IMR-90 (cell line): ENCODE data around the gene CLTCL1. TPM values are rescaled to one million over a fixed set of nuclear protein-coding genes. Genes with fewer than 3 reads are reported as not detected.

Experiments used
- ATAC-seq: fragments of 200-7000 bp; cut with Tn5 transposase; 2 replicates; pipeline ENCODE4 v1.9.1; 2020; ENCODE audit warnings: low read depth, mild to moderate bottlenecking, moderate library complexity
- BruUV-seq: library from RNA; stranded (reverse); fragments of 400-500 nt; replicated peaks from 2 replicates; lab custom pipeline; 2021; lab: Mats Ljungman, UMichigan
- CTCF ChIA-PET: fragments of 300-600 bp; formaldehyde crosslinking; extraction: SDS; loops from one replicate; lab custom pipeline; 2021; ENCODE audit warnings: antibody characterized with exemption; lab: Yijun Ruan, JAX
- POLR2A ChIA-PET: fragments of 300-600 bp; sonication (Branson Sonifier 250); formaldehyde crosslinking; loops from one replicate; lab custom pipeline; 2022; ENCODE audit warnings: antibody characterized with exemption; ENCODE audit not compliant: unreplicated experiment; lab: Charles Lee
- DNase-seq: peaks from one replicate; pipeline ENCODE4 v3.0.0; 2013
- H2AFZ ChIP-seq: replicated peaks from 2 replicates; pipeline ENCODE3; 2013; ENCODE audit warnings: low read length, mild to moderate bottlenecking; ENCODE audit not compliant: poor library complexity
- H2AK5ac ChIP-seq: 2 replicates; pipeline ENCODE4 v1.6.1; 2013; ENCODE audit warnings: low read depth, low read length, inconsistent platforms
- H2AK9ac ChIP-seq: replicated peaks from 2 replicates; pipeline ENCODE3; 2013; ENCODE audit warnings: mild to moderate bottlenecking, low read depth, low read length, moderate library complexity; ENCODE audit not compliant: poor library complexity
- H2BK120ac ChIP-seq: 2 replicates; pipeline ENCODE4 v1.6.1; 2013; ENCODE audit warnings: low read depth, low read length, inconsistent platforms
- H2BK15ac ChIP-seq: 3 replicates; pipeline ENCODE4 v1.6.1; 2013; ENCODE audit warnings: low read depth, low read length, inconsistent platforms
- H2BK20ac ChIP-seq: 2 replicates; pipeline ENCODE4 v1.6.1; 2013; ENCODE audit warnings: low read depth, mild to moderate bottlenecking, inconsistent platforms, low read length, moderate library complexity
- H2BK5ac ChIP-seq: 2 replicates; pipeline ENCODE4 v1.6.1; 2013; ENCODE audit warnings: mild to moderate bottlenecking, low read depth, low read length, inconsistent platforms; ENCODE audit not compliant: poor library complexity, severe bottlenecking
- H3K14ac ChIP-seq: replicated peaks from 2 replicates; pipeline ENCODE4 v1.6.1; 2013; ENCODE audit warnings: low read depth, low read length, inconsistent platforms
- H3K18ac ChIP-seq: 2 replicates; pipeline ENCODE4 v1.6.1; 2013; ENCODE audit warnings: low read depth, low read length, control low read depth
- H3K23ac ChIP-seq: 2 replicates; pipeline ENCODE4 v1.6.1; 2013; ENCODE audit warnings: low read depth, low read length, inconsistent platforms
- H3K27ac ChIP-seq: 2 replicates; pipeline ENCODE4 v1.5.1; 2013; ENCODE audit warnings: mild to moderate bottlenecking, control low read depth, low read length; ENCODE audit not compliant: insufficient read depth
- H3K27me3 ChIP-seq: 2 replicates; pipeline ENCODE4 v1.6.1; 2013; ENCODE audit warnings: low read length; ENCODE audit not compliant: control insufficient read depth, insufficient read depth
- H3K36me3 ChIP-seq: 2 replicates; pipeline ENCODE4 v1.6.1; 2013; ENCODE audit warnings: low read length, mixed read lengths; ENCODE audit not compliant: control insufficient read depth, insufficient read depth
- H3K4ac ChIP-seq: 2 replicates; pipeline ENCODE4 v1.6.1; 2013; ENCODE audit warnings: low read depth, low read length, inconsistent platforms
- H3K4me1 ChIP-seq: 2 replicates; pipeline ENCODE4 v1.6.1; 2013; ENCODE audit warnings: low read length, mixed read lengths; ENCODE audit not compliant: control insufficient read depth, insufficient read depth
- H3K4me2 ChIP-seq: 2 replicates; pipeline ENCODE4 v1.6.1; 2013; ENCODE audit warnings: low read depth, mild to moderate bottlenecking, control low read depth, low read length, moderate library complexity
- H3K4me3 ChIP-seq: 2 replicates; pipeline ENCODE4 v1.5.1; 2013; ENCODE audit warnings: low read depth, mild to moderate bottlenecking, control low read depth, low read length, moderate library complexity; ENCODE audit not compliant: insufficient read depth
- H3K56ac ChIP-seq: 2 replicates; pipeline ENCODE4 v1.6.1; 2013; ENCODE audit warnings: low read length, inconsistent platforms; ENCODE audit not compliant: insufficient read depth; ENCODE audit errors: extremely low read depth
- H3K79me1 ChIP-seq, 2 experiments: 2 replicates each; pipeline ENCODE4 v1.6.1; 2013; ENCODE audit warnings: low read length in 2 of 2, inconsistent platforms in 1 of 2, low read depth in 1 of 2
- H3K9ac ChIP-seq: 2 replicates; pipeline ENCODE4 v1.6.1; 2013; ENCODE audit warnings: low read depth, low read length, control low read depth
- H3K9me1 ChIP-seq: 2 replicates; pipeline ENCODE4 v1.6.1; 2013; ENCODE audit warnings: low read length, inconsistent platforms; ENCODE audit not compliant: insufficient read depth
- H3K9me3 ChIP-seq: 2 replicates; pipeline ENCODE4 v1.6.1; 2013; ENCODE audit warnings: low read length; ENCODE audit not compliant: control insufficient read depth, insufficient read depth
- H4K20me1 ChIP-seq: 2 replicates; pipeline ENCODE4 v1.6.1; 2013; ENCODE audit warnings: low read length, inconsistent platforms; ENCODE audit not compliant: insufficient read depth
- H4K5ac ChIP-seq: 2 replicates; pipeline ENCODE4 v1.6.1; 2013; ENCODE audit warnings: mild to moderate bottlenecking, low read depth, low read length, control low read depth
- H4K8ac ChIP-seq, 2 experiments: 2 replicates each; pipeline ENCODE4 v1.6.1; 2013; ENCODE audit warnings: low read depth in 2 of 2, low read length in 2 of 2, control low read depth in 1 of 2, inconsistent platforms in 1 of 2
- H4K91ac ChIP-seq: 2 replicates; pipeline ENCODE4 v1.6.1; 2013; ENCODE audit warnings: low read depth, low read length, inconsistent platforms; ENCODE audit not compliant: insufficient read depth
- CEBPB ChIP-seq: IDR thresholded peaks from 2 replicates; pipeline ENCODE4 v1.6.1; 2012; ENCODE audit warnings: low read depth, low read length, improper control_type of control experiment
- CHD1 ChIP-seq: IDR thresholded peaks from 2 replicates; pipeline ENCODE4 v1.6.1; 2012; ENCODE audit warnings: low read depth, low read length, improper control_type of control experiment
- RAD21 ChIP-seq: IDR thresholded peaks from 2 replicates; pipeline ENCODE4 v1.6.1; 2012; ENCODE audit warnings: low read length, improper control_type of control experiment
- RCOR1 ChIP-seq: IDR thresholded peaks from 2 replicates; pipeline ENCODE4 v1.6.1; 2012; ENCODE audit warnings: mild to moderate bottlenecking, low read length, improper control_type of control experiment; ENCODE audit not compliant: insufficient replicate concordance
- WGBS, 2 experiments: methylation state at CpG; one replicate each; pipeline versions ENCODE4 v1.1.5 to v1.1.7; 2013; ENCODE audit warnings: missing lambda C conversion rate in 2 of 2; ENCODE audit not compliant: insufficient read length in 1 of 2; ENCODE audit errors: extremely low coverage in 2 of 2; 5-methylcytosine and 5-hydroxymethylcytosine counted together
- dilution Hi-C: fragments of 300-500 bp; cut with HindIII; formaldehyde crosslinking; loops from one replicate; pipeline ENCODE4 v1.14.3; 2018; ENCODE audit warnings: low sequenced_read_pairs; ENCODE audit not compliant: unreplicated experiment
- in situ Hi-C: fragments of 300-500 bp; cut with MboI; formaldehyde crosslinking; loops from 3 replicates; pipeline ENCODE4 v1.14.3; 2019; ENCODE audit warnings: low sequenced_read_pairs, inconsistent platforms, mixed read lengths
- intact Hi-C: fragments of 100-400 bp; cut with micrococcal nuclease; formaldehyde crosslinking; loops from 2 replicates; pipeline ENCODE4 v1.10.0; 2022
- polyA plus RNA-seq, 3 experiments: library from polyadenylated mRNA; depleted of rRNA; stranded (reverse); fragments of >200 nt; gene quantifications; 2 replicates each; pipeline ENCODE4 v1.2.3, GENCODE V29; 2012; ENCODE audit warnings: low replicate concordance in 1 of 3
- total RNA-seq: library from RNA; depleted of rRNA; stranded (reverse); fragments of >200 nt; gene quantifications from 2 replicates; pipeline ENCODE4 v1.2.3, GENCODE V29; 2012

Gene CLTCL1
- total and polyA plus RNA-seq, 2 of the 4 experiments (the other 2 are of a cell fraction), result 6.2 to 8.1 TPM

- Histone ChIP-seq H3K56ac (no peak overlapping the region), H3K79me1 (no peaks in the 10 kb centered on the region), H3K4me2 (no peak overlapping the region), H3K18ac (no peak overlapping the region), H3K14ac (no peak overlapping the region), H4K20me1 (no peaks in the 10 kb centered on the region), H4K91ac (no peak overlapping the region), H3K9ac (no peak overlapping the region), H2AK5ac (no peak overlapping the region), H3K9me3 (no peaks in the 10 kb centered on the region), H3K4me1 (no peaks in the 10 kb centered on the region), H2BK20ac (no peak overlapping the region), H4K8ac (no peak overlapping the region), H3K23ac (no peak overlapping the region), H3K27ac (no peak overlapping the region), H2AFZ (no peak overlapping the region), H3K36me3 (peaks cover 5% of the 10 kb centered on the region; the same call in 1 of the 2 replicates), H3K4me3 (no peak overlapping the region), H3K27me3 (no peaks in the 10 kb centered on the region), H2BK120ac (no peak overlapping the region), H4K5ac (no peak overlapping the region), H2BK15ac (no peak overlapping the region), H2BK5ac (no peak overlapping the region), H3K4ac (no peak overlapping the region), H3K9me1 (no peaks in the 10 kb centered on the region), H2AK9ac (no peak overlapping the region)
- POLR2A ChIA-PET, result no interaction called here
- intact Hi-C loops, result no loop called here
- DNase-seq (no peak), ATAC-seq (no peak)
- CTCF ChIA-PET, result no interaction called here
- in situ Hi-C loops, result no loop called here
- TF ChIP-seq CHD1 (no peak), CEBPB (no peak), RAD21 (no peak), RCOR1 (no peak)
- 87% methylated on average over 3 of the region's 9 CpGs; no CpG with 5 or more reads in 1 of the 2 experiments for WGBS, 2 experiments
- BruUV-seq, result no TSS peak
- dilution Hi-C loops, result no loop called here
Observed at GRCh38 chr22:19207401-19207808, 84.1 kb downstream of the CLTCL1 start.
